Gastroesophageal sphincter (tissue), 4 donors: ENCODE results near the gene EGR4. TPM values are rescaled to one million over a fixed set of nuclear protein-coding genes. Genes with fewer than 3 reads are reported as not detected.

Experiments used
- ATAC-seq: fragments of 150-250 bp; one replicate; pipeline ENCODE4 v1.9.1; 2016; ENCODE audit warnings: mild to moderate bottlenecking, moderate library complexity
- H3K27ac ChIP-seq, 4 donors: fragments of 200-600 bp; sonication (generic) in 3 of 4; 1 replicate in 3 of 4; 2 replicates in 1 of 4; pipeline ENCODE4 v1.5.1; 2016 to 2019
- H3K27me3 ChIP-seq: fragments of 200-600 bp; sonication (generic); one replicate; pipeline ENCODE4 v1.5.1; 2019
- H3K36me3 ChIP-seq, 2 donors: fragments of 200-600 bp; sonication (generic); one replicate each; pipeline ENCODE4 v1.5.1; 2019; ENCODE audit warnings: control low read depth in 1 of 2
- H3K4me1 ChIP-seq, 3 donors: fragments of 200-600 bp; sonication (generic); 1 replicate in 2 of 3; 2 replicates in 1 of 3; pipeline ENCODE4 v1.5.1; 2016 to 2019; ENCODE audit warnings: control low read depth in 2 of 3
- H3K4me3 ChIP-seq, 2 donors: fragments of 200-600 bp; sonication (generic); one replicate each; pipeline ENCODE4 v1.5.1; 2019; ENCODE audit warnings: mild to moderate bottlenecking in 1 of 2, moderate library complexity in 1 of 2
- H3K9me3 ChIP-seq, 3 donors: fragments of 200-600 bp; sonication (generic); one replicate each; pipeline ENCODE4 v1.5.1; 2017 to 2019; ENCODE audit warnings: control low read depth in 2 of 3
- EP300 ChIP-seq: sonication (generic); formaldehyde crosslinking; IDR thresholded peaks from one replicate; pipeline ENCODE4 v1.6.1; 2017; ENCODE audit warnings: antibody characterized with exemption, mild to moderate bottlenecking
- POLR2A ChIP-seq, 2 donors: fragments of 450-650 bp; IDR thresholded peaks; one replicate each; pipeline ENCODE4 v1.6.1; 2017; ENCODE audit warnings: antibody characterized with exemption in 2 of 2, mild to moderate bottlenecking in 2 of 2, moderate library complexity in 1 of 2
- POLR2AphosphoS5 ChIP-seq: sonication (generic); formaldehyde crosslinking; IDR thresholded peaks from one replicate; pipeline ENCODE4 v1.6.1; 2017; ENCODE audit warnings: antibody characterized with exemption
- WGBS, 2 donors: methylation state at CpG; one replicate each; pipeline ENCODE4 v1.1.5; 2018; ENCODE audit warnings: low coverage in 1 of 2; 5-methylcytosine and 5-hydroxymethylcytosine counted together
- total RNA-seq, 4 donors: library from RNA; depleted of rRNA; stranded (reverse); fragments of >200 nt; gene quantifications; one replicate each; pipeline ENCODE4 v1.1.0, GENCODE V29; 2016
- TF ChIP-seq, protein P1 (sequence below), 4 experiments: fragments of 200-600 bp in 2 of 4; fragments of 450-650 bp in 2 of 4; sonication (generic) in 1 of 4; IDR thresholded peaks; one replicate each; pipeline ENCODE4 v1.5.1; 2017 to 2019; ENCODE audit warnings: antibody characterized with exemption in 4 of 4, mild to moderate bottlenecking in 2 of 4, moderate library complexity in 2 of 4

Gene EGR4
- total RNA-seq, 4 donors from 2014 or later: not detected

- no peak for ATAC-seq
- H3K36me3 ChIP-seq: peaks cover 0 to 11% of the 10 kb centered on the region in 2 donors
- no peaks in the 10 kb centered on the region for H3K9me3 ChIP-seq
- TF ChIP-seq EP300 (no peak), POLR2AphosphoS5 (no peak), POLR2A (IDR thresholded peaks at IDR 0.05) (no peak)
- TF ChIP-seq, protein P1, sequence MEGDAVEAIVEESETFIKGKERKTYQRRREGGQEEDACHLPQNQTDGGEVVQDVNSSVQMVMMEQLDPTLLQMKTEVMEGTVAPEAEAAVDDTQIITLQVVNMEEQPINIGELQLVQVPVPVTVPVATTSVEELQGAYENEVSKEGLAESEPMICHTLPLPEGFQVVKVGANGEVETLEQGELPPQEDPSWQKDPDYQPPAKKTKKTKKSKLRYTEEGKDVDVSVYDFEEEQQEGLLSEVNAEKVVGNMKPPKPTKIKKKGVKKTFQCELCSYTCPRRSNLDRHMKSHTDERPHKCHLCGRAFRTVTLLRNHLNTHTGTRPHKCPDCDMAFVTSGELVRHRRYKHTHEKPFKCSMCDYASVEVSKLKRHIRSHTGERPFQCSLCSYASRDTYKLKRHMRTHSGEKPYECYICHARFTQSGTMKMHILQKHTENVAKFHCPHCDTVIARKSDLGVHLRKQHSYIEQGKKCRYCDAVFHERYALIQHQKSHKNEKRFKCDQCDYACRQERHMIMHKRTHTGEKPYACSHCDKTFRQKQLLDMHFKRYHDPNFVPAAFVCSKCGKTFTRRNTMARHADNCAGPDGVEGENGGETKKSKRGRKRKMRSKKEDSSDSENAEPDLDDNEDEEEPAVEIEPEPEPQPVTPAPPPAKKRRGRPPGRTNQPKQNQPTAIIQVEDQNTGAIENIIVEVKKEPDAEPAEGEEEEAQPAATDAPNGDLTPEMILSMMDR (IDR thresholded peaks at IDR 0.05): no peak
- H3K27ac ChIP-seq: no peak overlapping the region
- no peak overlapping the region for H3K4me3 ChIP-seq
- H3K4me1 ChIP-seq: no peaks in the 10 kb centered on the region
- WGBS, 2 donors: 79 to 83% methylated on average over 1 to 3 of the region's 8 CpGs
- H3K27me3 ChIP-seq: no peaks in the 10 kb centered on the region
Observed at GRCh38 chr2:73259276-73259675, 34.1 kb downstream of the EGR4 start.

DNA sequence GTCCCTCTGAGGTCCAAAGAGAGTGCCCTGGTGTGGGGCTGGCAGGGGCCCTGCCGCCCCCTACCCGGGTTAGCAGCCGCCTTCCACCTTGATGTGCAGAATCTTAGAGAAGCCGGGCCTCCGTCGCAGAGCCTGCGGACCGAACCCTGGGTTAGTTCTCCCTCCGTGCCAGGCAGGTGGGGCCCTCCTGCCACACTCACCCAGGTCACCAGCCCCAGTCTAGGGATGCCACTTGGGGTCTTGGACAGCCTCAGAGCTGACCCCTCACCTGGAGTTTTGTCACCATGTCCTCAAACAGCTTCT, 34.5 kb downstream of the EGR4 start:
- Histone ChIP-seq H3K4me1 (no peaks in the 10 kb centered on the region), H3K27me3 (no peaks in the 10 kb centered on the region), H3K36me3 (peaks cover 0 to 15% of the 10 kb centered on the region in 2 donors), H3K9me3 (no peaks in the 10 kb centered on the region), H3K27ac (no peak overlapping the region), H3K4me3 (no peak overlapping the region)
- no peak for ATAC-seq
- TF ChIP-seq POLR2AphosphoS5: no peak
- TF ChIP-seq, protein P1 (IDR thresholded peaks at IDR 0.05): no peak
- TF ChIP-seq EP300: no peak
- no peak for TF ChIP-seq POLR2A (IDR thresholded peaks at IDR 0.05)
- WGBS, 2 donors: 90% methylated on average over 4 of the region's 9 CpGs; no CpG with 5 or more reads in 1 of the 2 donors

DNA sequence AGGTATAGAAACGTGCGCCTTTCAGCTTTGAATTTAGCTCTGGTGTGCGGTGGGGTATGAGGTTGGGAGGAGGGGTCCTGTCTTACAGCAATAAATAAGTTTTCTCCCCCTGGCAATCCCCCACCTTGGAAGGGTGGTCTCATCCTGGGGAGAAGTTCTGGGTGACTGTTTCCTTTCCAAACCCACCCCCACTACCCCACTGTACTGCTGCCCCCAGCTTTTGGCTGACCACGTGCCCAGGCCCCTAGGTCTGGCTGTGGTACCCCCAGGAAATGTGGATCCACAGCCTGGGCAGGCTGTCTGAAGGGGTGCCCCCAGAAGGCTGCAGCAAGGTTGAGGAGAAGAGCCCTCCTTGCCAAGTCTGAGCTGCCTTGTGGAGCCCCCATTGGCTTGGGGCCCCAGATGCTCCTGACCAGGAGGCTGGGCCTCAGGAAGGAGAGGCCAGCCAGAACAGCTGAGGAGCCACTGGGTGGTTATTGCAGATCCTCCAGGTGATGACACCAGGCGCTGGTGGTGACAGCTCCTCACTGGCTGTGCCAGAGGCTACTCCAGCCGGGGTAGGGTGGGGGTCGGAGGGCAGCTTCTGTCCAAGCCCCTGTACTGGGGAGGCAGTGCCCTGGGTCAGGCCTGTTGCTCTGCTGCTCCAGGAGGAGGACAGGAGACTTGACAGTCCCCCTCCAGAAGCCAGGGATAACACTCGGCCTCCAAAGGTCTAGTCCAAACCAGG, 35.0 kb downstream of the EGR4 start:
- WGBS, 2 donors: 72% methylated on average over 3 of the region's 8 CpGs; no CpG with 5 or more reads in 1 of the 2 donors
- H3K9me3 ChIP-seq: no peaks in the 10 kb centered on the region
- H3K4me1 ChIP-seq: no peaks in the 10 kb centered on the region
- no peak overlapping the region for H3K4me3 ChIP-seq
- H3K27ac ChIP-seq: no peak overlapping the region
- TF ChIP-seq, protein P1 (IDR thresholded peaks at IDR 0.05): no peak
- no peak for TF ChIP-seq POLR2A (IDR thresholded peaks at IDR 0.05)
- TF ChIP-seq POLR2AphosphoS5: no peak
- TF ChIP-seq EP300: no peak
- H3K27me3 ChIP-seq: no peaks in the 10 kb centered on the region
- ATAC-seq: no peak
- peaks cover 0 to 20% of the 10 kb centered on the region in 2 donors for H3K36me3 ChIP-seq

DNA sequence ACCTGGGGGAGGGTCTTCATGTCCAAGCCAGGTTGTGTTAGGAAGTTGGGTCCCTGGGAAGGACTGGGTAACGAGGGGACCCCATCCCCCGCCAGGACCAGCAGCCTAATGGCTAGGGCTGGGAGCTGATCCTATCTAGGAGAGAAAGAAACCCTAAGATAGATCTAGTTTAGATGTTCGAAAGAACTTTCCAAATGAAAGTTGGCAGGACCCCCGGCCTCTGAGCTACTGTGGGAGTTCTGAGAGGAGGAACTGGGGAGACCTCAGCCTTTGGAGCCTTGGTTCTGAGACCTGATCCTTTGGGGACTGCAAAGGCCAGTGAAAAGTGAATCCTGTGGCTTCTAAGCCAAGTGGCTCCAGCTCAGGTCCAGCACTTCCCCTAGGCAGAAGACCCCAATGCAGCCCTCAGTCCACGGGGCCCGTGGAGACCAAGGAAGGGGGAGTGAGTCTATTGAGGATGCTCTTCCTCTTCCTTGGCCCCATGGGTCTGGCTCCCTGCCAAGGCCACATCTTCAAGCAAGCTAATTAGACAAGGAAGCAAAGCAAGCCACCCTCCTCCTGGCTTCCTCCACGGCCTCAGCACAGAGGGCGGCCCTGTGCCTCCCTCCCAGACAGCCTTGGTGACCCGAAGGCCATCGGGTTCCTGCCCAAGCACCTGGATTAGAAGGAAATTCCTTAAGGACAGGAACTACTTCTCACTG, 35.8 kb downstream of the EGR4 start:
- no peak overlapping the region for H3K4me3 ChIP-seq
- no peak for ATAC-seq
- WGBS, 2 donors: 75 to 84% methylated on average over 2 to 4 of the region's 10 CpGs
- no peaks in the 10 kb centered on the region for H3K27me3 ChIP-seq
- no peak overlapping the region for H3K27ac ChIP-seq
- TF ChIP-seq EP300 (no peak), POLR2A (IDR thresholded peaks at IDR 0.05) (no peak), POLR2AphosphoS5 (no peak)
- TF ChIP-seq, protein P1 (IDR thresholded peaks at IDR 0.05): no peak
- peaks cover 0 to 28% of the 10 kb centered on the region in 2 donors for H3K36me3 ChIP-seq
- H3K9me3 ChIP-seq: no peaks in the 10 kb centered on the region
- H3K4me1 ChIP-seq: no peaks in the 10 kb centered on the region

DNA sequence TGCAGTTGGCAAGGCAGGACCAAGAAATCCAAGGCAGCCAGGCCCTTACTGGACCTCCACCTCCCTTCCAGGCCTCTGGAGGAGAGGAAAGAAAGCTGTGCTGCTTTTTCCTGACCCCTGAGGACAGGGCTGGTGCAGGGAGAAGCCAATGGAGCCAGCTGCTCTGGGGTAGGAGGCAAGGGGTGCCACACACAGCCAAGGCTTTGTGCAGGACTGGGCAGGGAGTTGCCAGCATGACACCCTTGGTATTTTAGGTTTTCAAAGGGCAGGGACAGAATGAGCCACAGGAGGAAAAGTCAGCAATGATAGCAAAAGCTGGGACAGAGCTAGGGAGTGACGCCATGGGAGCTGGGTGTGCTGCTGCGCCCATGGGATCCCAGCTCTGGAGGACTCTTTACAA, 36.3 kb downstream of the EGR4 start:
- H3K9me3 ChIP-seq: no peaks in the 10 kb centered on the region
- peaks cover 0 to 34% of the 10 kb centered on the region in 2 donors for H3K36me3 ChIP-seq
- 94% methylated on average over 2 of the region's 2 CpGs; no CpG with 5 or more reads in 1 of the 2 donors for WGBS, 2 donors
- H3K27ac ChIP-seq: no peak overlapping the region
- no peaks in the 10 kb centered on the region for H3K27me3 ChIP-seq
- no peak for ATAC-seq
- H3K4me1 ChIP-seq: no peaks in the 10 kb centered on the region
- H3K4me3 ChIP-seq: no peak overlapping the region
- TF ChIP-seq, protein P1 (IDR thresholded peaks at IDR 0.05): no peak
- TF ChIP-seq POLR2AphosphoS5 (no peak), EP300 (no peak), POLR2A (IDR thresholded peaks at IDR 0.05) (no peak)
